Measurements from ENCODE around the gene MLLT1. TPM values are rescaled to one million over a fixed set of nuclear protein-coding genes. Genes with fewer than 3 reads are reported as not detected.

Gene MLLT1
- total RNA-seq, 2 experiments from 2014 or later: 17.5 to 56.0 TPM

DNA sequence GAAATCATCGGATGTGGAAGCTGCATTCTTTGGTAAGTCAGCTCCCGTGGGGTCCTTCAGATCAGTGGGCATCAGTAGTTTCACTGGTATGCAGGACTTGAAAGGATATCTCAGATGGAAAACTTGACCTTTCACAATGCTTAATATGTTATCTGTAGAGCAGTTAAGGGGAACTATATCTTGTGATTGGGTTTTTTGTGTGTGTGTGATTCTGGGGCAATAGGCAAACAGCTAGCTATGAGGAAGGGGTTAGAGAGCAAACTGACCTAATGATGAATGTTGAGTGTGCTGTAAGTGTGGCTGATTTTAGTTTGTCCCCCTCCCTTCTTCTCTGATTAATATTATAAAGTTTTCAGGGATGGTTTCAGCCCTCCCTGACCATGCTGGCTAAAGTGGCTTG, 91.0 kb downstream of the MLLT1 start:
- peaks cover 10% of the 10 kb centered on the region for H3K36me3 ChIP-seq (ENCODE audit: insufficient read depth, low read length)
- no peak overlapping the region for H3K4me2 ChIP-seq (ENCODE audit: low read length)
- no peaks in the 10 kb centered on the region for H3K4me1 ChIP-seq (ENCODE audit: insufficient read depth, low read length, poor library complexity, severe bottlenecking)
- no peak overlapping the region for H2AFZ ChIP-seq (ENCODE audit: low read length)
- no peaks in the 10 kb centered on the region for H3K9me3 ChIP-seq (ENCODE audit: low read length)
- H3K9me2 ChIP-seq (ENCODE audit: insufficient read depth, low read length): no peaks in the 10 kb centered on the region
- ChIA-PET POLR2A (no interaction called here), CTCF (ENCODE audit: unreplicated experiment) (no interaction called here)
- intact Hi-C loops (cut with micrococcal nuclease; ENCODE audit: unreplicated experiment): no loop called here
- no peak for DNase-seq (ENCODE audit: low spot score)
- no peaks in the 10 kb centered on the region for H3K79me2 ChIP-seq (ENCODE audit: insufficient read depth, low read depth, low read length)
- no peak overlapping the region for H3K4me3 ChIP-seq (ENCODE audit: low read depth, low read length, poor library complexity, severe bottlenecking)
- TF ChIP-seq EZH2phosphoT487 (IDR thresholded peaks at IDR 0.05; ENCODE audit: borderline replicate concordance, low read depth, low read length): no peak
- TF ChIP-seq, protein P1, sequence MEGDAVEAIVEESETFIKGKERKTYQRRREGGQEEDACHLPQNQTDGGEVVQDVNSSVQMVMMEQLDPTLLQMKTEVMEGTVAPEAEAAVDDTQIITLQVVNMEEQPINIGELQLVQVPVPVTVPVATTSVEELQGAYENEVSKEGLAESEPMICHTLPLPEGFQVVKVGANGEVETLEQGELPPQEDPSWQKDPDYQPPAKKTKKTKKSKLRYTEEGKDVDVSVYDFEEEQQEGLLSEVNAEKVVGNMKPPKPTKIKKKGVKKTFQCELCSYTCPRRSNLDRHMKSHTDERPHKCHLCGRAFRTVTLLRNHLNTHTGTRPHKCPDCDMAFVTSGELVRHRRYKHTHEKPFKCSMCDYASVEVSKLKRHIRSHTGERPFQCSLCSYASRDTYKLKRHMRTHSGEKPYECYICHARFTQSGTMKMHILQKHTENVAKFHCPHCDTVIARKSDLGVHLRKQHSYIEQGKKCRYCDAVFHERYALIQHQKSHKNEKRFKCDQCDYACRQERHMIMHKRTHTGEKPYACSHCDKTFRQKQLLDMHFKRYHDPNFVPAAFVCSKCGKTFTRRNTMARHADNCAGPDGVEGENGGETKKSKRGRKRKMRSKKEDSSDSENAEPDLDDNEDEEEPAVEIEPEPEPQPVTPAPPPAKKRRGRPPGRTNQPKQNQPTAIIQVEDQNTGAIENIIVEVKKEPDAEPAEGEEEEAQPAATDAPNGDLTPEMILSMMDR (conservative IDR thresholded peaks at IDR 0.05; ENCODE audit: low read length): no peak
- BruUV-seq (replicated peaks): no TSS peak
- H4K20me1 ChIP-seq (ENCODE audit: insufficient read depth, low read length): no peaks in the 10 kb centered on the region; the same call in 1 of the 2 replicates
- H3K27ac ChIP-seq (ENCODE audit: low read depth, low read length, poor library complexity, severe bottlenecking): no peak overlapping the region

DNA sequence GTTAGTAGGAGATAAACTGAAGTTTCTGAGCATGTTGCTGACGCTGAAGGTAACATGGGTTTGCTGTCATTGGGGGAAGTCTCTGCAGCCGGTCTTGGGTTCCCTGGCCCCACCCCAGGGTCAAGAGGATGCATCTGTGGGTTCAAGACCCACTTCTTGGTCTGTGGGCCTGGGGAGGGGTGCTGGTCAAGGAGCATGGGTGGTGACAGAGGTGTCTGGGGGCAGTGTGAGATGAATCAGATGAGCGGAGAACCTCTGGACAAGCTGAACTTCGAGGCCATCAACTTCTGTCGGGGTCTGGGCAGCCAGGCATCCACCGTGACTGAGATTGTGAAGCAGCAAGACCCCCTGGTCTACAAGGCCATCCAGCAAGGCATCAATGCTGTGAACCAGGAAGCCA, 92.4 kb downstream of the MLLT1 start:
- no peaks in the 10 kb centered on the region for H4K20me1 ChIP-seq (ENCODE audit: insufficient read depth, low read length)

More for the DNA sequence above, 92.4 kb downstream of the MLLT1 start:
- DNase-seq (ENCODE audit: low spot score): no peak
- Histone ChIP-seq H2AFZ (ENCODE audit: low read length) (no peak overlapping the region), H3K36me3 (ENCODE audit: insufficient read depth, low read length) (peaks cover 2% of the 10 kb centered on the region; the same call in 1 of the 2 replicates), H3K9me2 (ENCODE audit: insufficient read depth, low read length) (no peaks in the 10 kb centered on the region), H3K27ac (ENCODE audit: low read depth, low read length, poor library complexity, severe bottlenecking) (no peak overlapping the region), H3K79me2 (ENCODE audit: insufficient read depth, low read depth, low read length) (no peaks in the 10 kb centered on the region), H3K4me2 (ENCODE audit: low read length) (no peak overlapping the region), H3K4me1 (ENCODE audit: insufficient read depth, low read length, poor library complexity, severe bottlenecking) (no peaks in the 10 kb centered on the region), H3K9me3 (ENCODE audit: low read length) (no peaks in the 10 kb centered on the region), H3K4me3 (ENCODE audit: low read depth, low read length, poor library complexity, severe bottlenecking) (no peak overlapping the region)
- no TSS peak for BruUV-seq (replicated peaks)
- ChIA-PET POLR2A (interaction anchor here (0.7 kb wide), 1 partner anchor 9 kb away, joined by 3 read pairs; no protein-coding TSS in a partner anchor), CTCF (ENCODE audit: unreplicated experiment) (no interaction called here)
- intact Hi-C loops (cut with micrococcal nuclease; ENCODE audit: unreplicated experiment): no loop called here
- TF ChIP-seq, protein P1 (conservative IDR thresholded peaks at IDR 0.05; ENCODE audit: low read length): no peak
- no peak for TF ChIP-seq EZH2phosphoT487 (IDR thresholded peaks at IDR 0.05; ENCODE audit: borderline replicate concordance, low read depth, low read length)

Measured in OCI-LY7 (cell line).